Ovary (tissue), 3 donors: ENCODE measurements around the gene PRDM16.

Experiments
- CTCF ChIP-seq, 3 donors: fragments of 450-650 bp in 2 of 3; fragments of 200-600 bp in 1 of 3; IDR thresholded peaks; one replicate each; pipeline versions ENCODE4 v1.5.1 to v1.8.0; 2016 to 2022; ENCODE audit warnings: antibody characterized with exemption in 3 of 3, mild to moderate bottlenecking in 1 of 3
- POLR2A ChIP-seq: fragments of 450-650 bp; IDR thresholded peaks from one replicate; pipeline ENCODE4 v1.6.1; 2017; ENCODE audit warnings: antibody characterized with exemption, mild to moderate bottlenecking, moderate library complexity
- donor health status: DM: no; HTN: no; CAD: no.

- TF ChIP-seq CTCF (IDR thresholded peaks at IDR 0.05) (peak; percentile 24 to 49 (median 36)), POLR2A (no peak)
These were observed 697 bp downstream of the PRDM16 start for GRCh38 chr1:3069491-3070308.
